Prostate gland (tissue), 2 donors: ENCODE results near the gene TAF1D.

ENCODE experiments used
- CTCF ChIP-seq, 4 experiments: fragments of 200-600 bp in 2 of 4; fragments of 450-650 bp in 2 of 4; sonication (generic) in 2 of 4; IDR thresholded peaks; 1 replicate in 3 of 4; 2 replicates in 1 of 4; pipeline ENCODE4 v1.5.1; 2016 to 2019; ENCODE audit warnings: antibody characterized with exemption in 4 of 4, mild to moderate bottlenecking in 2 of 4, moderate library complexity in 2 of 4
- POLR2AphosphoS5 ChIP-seq: sonication (generic); formaldehyde crosslinking; IDR thresholded peaks from one replicate; pipeline ENCODE4 v1.6.1; 2017; ENCODE audit warnings: antibody characterized with exemption

GRCh38 chr11:93704237-93704636 is 37.1 kb downstream of the TAF1D start:
- TF ChIP-seq CTCF (IDR thresholded peaks at IDR 0.05) (no peak), POLR2AphosphoS5 (no peak)
